H9 (cell line): ENCODE data around the gene C19orf85. TPM values are rescaled to one million over a fixed set of nuclear protein-coding genes. Genes with fewer than 3 reads are reported as not detected.

ENCODE experiments used
- DNase-seq: peaks from one replicate; pipeline ENCODE4 v3.0.0-alpha.2; 2017
- H2AFZ ChIP-seq: one replicate; pipeline ENCODE4 v1.6.1; 2013; ENCODE audit warnings: mild to moderate bottlenecking, low read length, control low read depth, moderate library complexity
- H2AK5ac ChIP-seq: 2 replicates; pipeline ENCODE4 v1.6.1; 2013; ENCODE audit warnings: low read length, control low read depth, mixed read lengths; ENCODE audit not compliant: insufficient read length
- H2BK120ac ChIP-seq: one replicate; pipeline ENCODE4 v1.6.1; 2013; ENCODE audit warnings: low read depth, mild to moderate bottlenecking, low read length, control low read depth, inconsistent platforms; ENCODE audit not compliant: poor library complexity, severe bottlenecking
- H2BK12ac ChIP-seq: 2 replicates; pipeline ENCODE4 v1.6.1; 2013; ENCODE audit warnings: low read length, control low read depth, mixed read lengths, low read depth; ENCODE audit not compliant: insufficient read length
- H2BK15ac ChIP-seq: 2 replicates; pipeline ENCODE4 v1.6.1; 2013; ENCODE audit warnings: low read depth, low read length, control low read depth
- H2BK20ac ChIP-seq: one replicate; pipeline ENCODE4 v1.6.1; 2013; ENCODE audit warnings: low read depth, mild to moderate bottlenecking, low read length, control low read depth, inconsistent platforms; ENCODE audit not compliant: poor library complexity, severe bottlenecking
- H2BK5ac ChIP-seq: 2 replicates; pipeline ENCODE4 v1.6.1; 2013; ENCODE audit warnings: low read length, control low read depth, mixed read lengths; ENCODE audit not compliant: insufficient read length
- H3K14ac ChIP-seq: 2 replicates; pipeline ENCODE4 v1.6.1; 2013; ENCODE audit warnings: low read length, control low read depth; ENCODE audit not compliant: insufficient read depth
- H3K18ac ChIP-seq: 2 replicates; pipeline ENCODE4 v1.6.1; 2013; ENCODE audit warnings: low read depth, mild to moderate bottlenecking, mixed read lengths, low read length, control low read depth; ENCODE audit not compliant: insufficient read length
- H3K23ac ChIP-seq: 2 replicates; pipeline ENCODE4 v1.6.1; 2013; ENCODE audit warnings: low read length, control low read depth, mixed read lengths, low read depth; ENCODE audit not compliant: insufficient read length
- H3K23me2 ChIP-seq: 2 replicates; pipeline ENCODE4 v1.6.1; 2013; ENCODE audit warnings: low read depth, mild to moderate bottlenecking, mixed read lengths, low read length, control low read depth; ENCODE audit not compliant: insufficient read length, poor library complexity, severe bottlenecking
- H3K27ac ChIP-seq: 2 replicates; pipeline ENCODE4 v1.5.1; 2013; ENCODE audit warnings: low read length, control low read depth, mixed read lengths, low read depth; ENCODE audit not compliant: insufficient read length
- H3K27me3 ChIP-seq: 2 replicates; pipeline ENCODE4 v1.6.1; 2013; ENCODE audit warnings: low read length, control low read depth, inconsistent platforms; ENCODE audit not compliant: insufficient read depth
- H3K4ac ChIP-seq: 2 replicates; pipeline ENCODE4 v1.6.1; 2013; ENCODE audit warnings: low read depth, mild to moderate bottlenecking, control low read depth, inconsistent platforms, low read length, moderate library complexity
- H3K4me1 ChIP-seq: 2 replicates; pipeline ENCODE4 v1.6.1; 2013; ENCODE audit warnings: low read length, control low read depth, inconsistent platforms; ENCODE audit not compliant: insufficient read depth
- H3K4me2 ChIP-seq: 2 replicates; pipeline ENCODE4 v1.6.1; 2013; ENCODE audit warnings: low read length, control low read depth, mixed read lengths; ENCODE audit not compliant: insufficient read length, insufficient read depth
- H3K56ac ChIP-seq: 2 replicates; pipeline ENCODE4 v1.6.1; 2013; ENCODE audit warnings: low read depth, mild to moderate bottlenecking, mixed read lengths, low read length, control low read depth; ENCODE audit not compliant: insufficient read length
- H3K79me1 ChIP-seq: 2 replicates; pipeline ENCODE4 v1.6.1; 2013; ENCODE audit warnings: low read depth, mild to moderate bottlenecking, moderate library complexity, low read length, control low read depth, inconsistent platforms; ENCODE audit not compliant: insufficient read depth, poor library complexity, severe bottlenecking
- H3K79me2 ChIP-seq: 2 replicates; pipeline ENCODE4 v1.6.1; 2013; ENCODE audit warnings: low read length, control low read depth, inconsistent platforms; ENCODE audit not compliant: insufficient read depth
- H3K9ac ChIP-seq: 2 replicates; pipeline ENCODE4 v1.6.1; 2013; ENCODE audit warnings: low read length, control low read depth, mixed read lengths; ENCODE audit not compliant: insufficient read length; ENCODE audit errors: extremely low read depth
- H3K9me3 ChIP-seq: one replicate; pipeline ENCODE4 v1.6.1; 2013; ENCODE audit warnings: low read depth, low read length, inconsistent platforms; ENCODE audit not compliant: control insufficient read depth
- H3T11ph ChIP-seq: one replicate; pipeline ENCODE4 v1.6.1; 2013; ENCODE audit warnings: mild to moderate bottlenecking, low read length, control low read depth, inconsistent platforms
- H4K20me1 ChIP-seq: one replicate; pipeline ENCODE4 v1.6.1; 2013; ENCODE audit not compliant: control insufficient read depth, insufficient read length, insufficient read depth
- H4K5ac ChIP-seq: 2 replicates; pipeline ENCODE4 v1.6.1; 2013; ENCODE audit warnings: low read depth, mild to moderate bottlenecking, mixed read lengths, low read length, control low read depth; ENCODE audit not compliant: insufficient read length
- H4K8ac ChIP-seq: replicated peaks from 2 replicates; pipeline ENCODE4 v1.6.1; 2013; ENCODE audit warnings: low read length, control low read depth, mixed read lengths, low read depth; ENCODE audit not compliant: insufficient read length
- H4K91ac ChIP-seq: 2 replicates; pipeline ENCODE4 v1.6.1; 2013; ENCODE audit warnings: low read depth, mild to moderate bottlenecking, moderate library complexity, mixed read lengths, low read length, control low read depth; ENCODE audit not compliant: insufficient read length
- H3K27ac Mint-ChIP-seq, 3 experiments: 2 replicates in 2 of 3; 3 replicates in 1 of 3; pipeline ENCODE4 v1.8.0; 2020 to 2021; ENCODE audit warnings: mixed read lengths in 3 of 3, mild to moderate bottlenecking in 1 of 3, moderate library complexity in 1 of 3
- H3K27me3 Mint-ChIP-seq: 2 replicates; pipeline ENCODE4 v1.8.0; 2021; ENCODE audit warnings: low read depth, mild to moderate bottlenecking, moderate library complexity, mixed read lengths
- H3K36me3 Mint-ChIP-seq, 3 experiments: 2 replicates in 2 of 3; 3 replicates in 1 of 3; pipeline ENCODE4 v1.8.0; 2020 to 2021; ENCODE audit warnings: low read depth in 3 of 3, mixed read lengths in 3 of 3; ENCODE audit not compliant: insufficient read depth in 1 of 3
- H3K4me1 Mint-ChIP-seq, 2 experiments: 2 replicates each; pipeline ENCODE4 v1.8.0; 2020; ENCODE audit warnings: mixed read lengths in 2 of 2
- H3K4me3 Mint-ChIP-seq, 2 experiments: 2 replicates in 1 of 2; 3 replicates in 1 of 2; pipeline ENCODE4 v1.8.0; 2020 to 2021; ENCODE audit warnings: mild to moderate bottlenecking in 2 of 2, mixed read lengths in 2 of 2, moderate library complexity in 1 of 2
- H3K9me3 Mint-ChIP-seq, 2 experiments: 2 replicates in 1 of 2; 3 replicates in 1 of 2; pipeline ENCODE4 v1.8.0; 2020; ENCODE audit warnings: mild to moderate bottlenecking in 2 of 2, mixed read lengths in 2 of 2, moderate library complexity in 1 of 2
- WGBS: extraction: QIAGEN DNeasy Blood & Tissue Kit; methylation state at CpG from one replicate; pipeline ENCODE4 v1.1.7; 2013; ENCODE audit warnings: missing lambda C conversion rate, low lambda C conversion rate, mixed read lengths; ENCODE audit not compliant: insufficient read length; ENCODE audit errors: extremely low coverage; 5-methylcytosine and 5-hydroxymethylcytosine counted together
- total RNA-seq: library from RNA; stranded (reverse); gene quantifications from 2 replicates; pipeline ENCODE4 v1.2.1, GENCODE V29; 2021
- TF ChIP-seq, protein P1 (sequence below): fragments of 200-600 bp; sonication (generic); conservative IDR thresholded peaks from 3 replicates; pipeline ENCODE4 v1.8.0; 2021; ENCODE audit warnings: antibody characterized with exemption, mild to moderate bottlenecking

C19orf85 gene
- total RNA-seq, 1 experiment from 2014 or later: 1.2 TPM

DNA sequence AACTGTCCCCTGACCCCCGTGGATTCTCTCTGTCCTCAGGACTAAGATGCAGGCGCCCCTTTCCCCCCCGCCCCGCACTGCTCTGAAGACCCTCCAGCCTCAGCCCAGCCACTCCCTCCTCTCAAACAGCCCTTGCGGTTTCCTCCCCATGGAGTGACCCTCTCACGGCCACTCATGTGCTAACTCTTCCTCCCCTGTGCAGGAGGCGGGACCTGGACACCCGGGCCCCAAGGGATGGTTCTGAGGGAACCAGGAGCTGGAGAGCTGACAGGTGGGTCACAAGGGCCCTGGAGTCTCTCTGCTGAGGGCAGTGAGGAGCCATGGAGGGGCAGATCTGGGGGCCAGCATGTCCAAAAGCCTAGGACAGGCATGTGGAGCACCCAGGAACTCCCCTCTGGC is 5.0 kb downstream of the C19orf85 start:
- Histone ChIP-seq H3T11ph (no peak overlapping the region), H4K8ac (no peak overlapping the region), H2BK120ac (no peak overlapping the region), H3K4me1 (peaks cover 5% of the 10 kb centered on the region; the same call in 1 of the 2 replicates), H3K9ac (no peak overlapping the region), H3K14ac (no peak overlapping the region), H3K79me1 (no peaks in the 10 kb centered on the region), H3K4me2 (peak overlapping the region; percentile 43), H2AFZ (no peak overlapping the region), H3K56ac (no peak overlapping the region), H2AK5ac (no peak overlapping the region), H3K79me2 (0 out of 2 replicates have a peak, but pooled peaks cover 4% of the 10 kb centered on the region), H2BK15ac (no peak overlapping the region), H3K23me2 (peaks cover 5% of the 10 kb centered on the region), H4K91ac (no peak overlapping the region), H3K27me3 (no peaks in the 10 kb centered on the region), H2BK20ac (no peak overlapping the region), H2BK12ac (no peak overlapping the region), H4K5ac (no peak overlapping the region), H3K4ac (no peak overlapping the region), H3K18ac (no peak overlapping the region), H2BK5ac (no peak overlapping the region), H3K9me3 (no peaks in the 10 kb centered on the region), H3K27ac (no peak overlapping the region), H3K23ac (no peak overlapping the region), H4K20me1 (no peaks in the 10 kb centered on the region)
- Mint-ChIP-seq H3K27me3 (peaks cover 6% of the 10 kb centered on the region), H3K27ac (no peak overlapping the region), H3K36me3 (peaks cover 11 to 17% (median 13%) of the 10 kb centered on the region in 3 experiments), H3K9me3 (peaks cover 0 to 3% of the 10 kb centered on the region in 2 experiments; a peak in 1 of 5 replicates), H3K4me1 (peaks cover 18 to 32% of the 10 kb centered on the region in 2 experiments), H3K4me3 (no peak overlapping the region; a peak in 1 of 5 replicates)
- WGBS: no CpG with 5 or more reads among the region's 8 CpGs
- TF ChIP-seq, protein P1, sequence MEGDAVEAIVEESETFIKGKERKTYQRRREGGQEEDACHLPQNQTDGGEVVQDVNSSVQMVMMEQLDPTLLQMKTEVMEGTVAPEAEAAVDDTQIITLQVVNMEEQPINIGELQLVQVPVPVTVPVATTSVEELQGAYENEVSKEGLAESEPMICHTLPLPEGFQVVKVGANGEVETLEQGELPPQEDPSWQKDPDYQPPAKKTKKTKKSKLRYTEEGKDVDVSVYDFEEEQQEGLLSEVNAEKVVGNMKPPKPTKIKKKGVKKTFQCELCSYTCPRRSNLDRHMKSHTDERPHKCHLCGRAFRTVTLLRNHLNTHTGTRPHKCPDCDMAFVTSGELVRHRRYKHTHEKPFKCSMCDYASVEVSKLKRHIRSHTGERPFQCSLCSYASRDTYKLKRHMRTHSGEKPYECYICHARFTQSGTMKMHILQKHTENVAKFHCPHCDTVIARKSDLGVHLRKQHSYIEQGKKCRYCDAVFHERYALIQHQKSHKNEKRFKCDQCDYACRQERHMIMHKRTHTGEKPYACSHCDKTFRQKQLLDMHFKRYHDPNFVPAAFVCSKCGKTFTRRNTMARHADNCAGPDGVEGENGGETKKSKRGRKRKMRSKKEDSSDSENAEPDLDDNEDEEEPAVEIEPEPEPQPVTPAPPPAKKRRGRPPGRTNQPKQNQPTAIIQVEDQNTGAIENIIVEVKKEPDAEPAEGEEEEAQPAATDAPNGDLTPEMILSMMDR: no peak
- DNase-seq: no peak
